B cell (primary cell): ENCODE measurements around the gene NOXA1.

ENCODE experiments used
- CTCF ChIP-seq: fragments of 200-600 bp; IDR thresholded peaks from one replicate; pipeline ENCODE4 v1.8.0; 2022; ENCODE audit warnings: antibody characterized with exemption, mild to moderate bottlenecking
- EZH2 ChIP-seq: IDR thresholded peaks from 2 replicates; pipeline ENCODE4 v1.6.1; 2012; ENCODE audit warnings: borderline replicate concordance, low read depth, mild to moderate bottlenecking, moderate library complexity, low read length; ENCODE audit not compliant: insufficient read depth, poor library complexity, severe bottlenecking

GRCh38 chr9:137390553-137391410 is 32.4 kb upstream of the NOXA1 start:
- TF ChIP-seq CTCF, result no peak
- no peak for TF ChIP-seq EZH2
